22Rv1 (cell line): ENCODE results near the gene PMF1.

ENCODE experiments used
- H3K27ac ChIP-seq: fragments of 450-650 bp; 2 replicates; pipeline ENCODE4 v1.5.1; 2017
- CTCF ChIP-seq: fragments of 450-650 bp; IDR thresholded peaks from 2 replicates; pipeline ENCODE4 v1.5.1; 2017; ENCODE audit warnings: mild to moderate bottlenecking
- ZFX ChIP-seq: fragments of 450-650 bp; IDR thresholded peaks from 2 replicates; pipeline ENCODE4 v1.6.1; 2017; ENCODE audit warnings: antibody characterized with exemption, borderline replicate concordance

PMF1 gene

DNA sequence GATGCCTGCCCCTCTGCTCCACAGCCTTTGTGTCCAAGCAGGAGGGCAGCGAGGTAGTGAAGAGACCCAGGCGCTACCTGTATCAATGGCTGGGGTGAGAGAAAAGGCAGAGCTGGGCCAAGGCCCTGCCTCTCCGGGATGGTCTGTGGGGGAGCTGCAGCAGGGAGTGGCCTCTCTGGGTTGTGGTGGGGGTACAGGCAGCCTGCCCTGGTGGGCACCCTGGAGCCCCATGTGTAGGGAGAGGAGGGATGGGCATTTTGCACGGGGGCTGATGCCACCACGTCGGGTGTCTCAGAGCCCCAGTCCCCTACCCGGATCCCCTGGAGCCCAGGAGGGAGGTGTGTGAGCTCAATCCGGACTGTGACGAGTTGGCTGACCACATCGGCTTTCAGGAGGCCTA, 29.9 kb downstream of the PMF1 start:
- TF ChIP-seq ZFX: no peak
- no peak for TF ChIP-seq CTCF
- H3K27ac ChIP-seq: no peak overlapping the region

DNA sequence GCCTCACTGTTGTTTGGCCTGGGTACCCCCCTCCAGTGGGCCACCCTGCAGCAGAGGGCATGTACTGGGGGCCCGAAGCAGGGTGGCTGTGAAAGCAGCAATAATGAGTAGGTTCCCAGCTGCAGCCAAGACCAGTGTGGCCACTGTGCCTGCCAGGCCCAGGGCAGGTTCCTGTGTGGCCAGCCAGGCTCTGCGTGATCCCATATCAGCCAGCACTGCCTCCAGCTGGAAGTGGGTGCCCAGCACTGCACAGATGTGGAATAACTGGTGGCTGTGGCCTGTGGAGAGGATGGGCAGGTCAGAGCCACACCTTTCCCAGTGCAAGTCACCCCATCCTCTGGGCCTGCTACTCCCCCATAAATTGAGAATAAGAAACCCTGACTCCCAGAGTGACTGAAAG, 31.3 kb downstream of the PMF1 start:
- peak overlapping the region; percentile 26; the same call in 1 of the 2 replicates for H3K27ac ChIP-seq
- TF ChIP-seq CTCF: no peak
- TF ChIP-seq ZFX: no peak

- peak overlapping the region; percentile 26; the same call in 1 of the 2 replicates for H3K27ac ChIP-seq
- TF ChIP-seq CTCF: no peak
- no peak for TF ChIP-seq ZFX
Measured at GRCh38 chr1:156244712-156245111, 31.9 kb downstream of the PMF1 start.

DNA sequence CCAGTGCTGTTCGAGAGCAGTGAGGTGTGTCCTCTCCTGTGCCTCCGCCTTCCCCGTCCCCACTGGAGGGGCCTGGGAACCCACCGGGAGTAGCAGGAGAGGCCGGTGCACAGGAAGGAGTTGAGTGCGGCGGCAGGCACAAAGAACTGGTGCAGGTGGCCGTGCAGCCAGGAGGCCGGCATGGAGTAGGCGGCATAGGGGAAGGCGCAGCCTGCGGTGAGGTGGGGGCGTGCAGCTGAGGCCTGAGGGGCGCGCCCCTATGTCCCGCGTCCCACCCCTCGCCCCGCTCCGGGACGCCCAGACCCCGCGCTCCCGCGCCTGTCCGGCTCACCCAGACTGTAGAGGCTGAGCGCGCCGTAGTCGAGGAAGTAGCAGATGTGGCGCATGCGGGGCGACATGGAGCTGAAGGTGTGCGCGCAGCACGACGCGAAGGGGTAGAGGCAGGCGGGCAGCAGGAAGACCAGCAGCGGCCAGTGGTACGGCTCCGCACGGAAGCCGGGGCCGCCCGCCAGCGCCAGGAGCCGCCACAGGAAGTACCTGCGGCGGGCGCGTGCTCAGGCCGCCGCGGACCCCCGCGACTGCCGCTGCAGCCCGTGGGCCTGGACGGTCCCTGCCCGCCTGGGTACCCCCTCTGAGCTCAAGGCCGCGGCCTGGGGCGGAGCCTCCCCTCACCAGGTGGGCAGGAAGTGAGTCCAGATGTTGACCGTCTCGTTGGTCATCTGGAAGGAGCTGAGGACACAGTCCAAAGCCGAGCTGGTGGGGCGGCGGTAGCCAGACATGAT, 32.8 kb downstream of the PMF1 start:
- H3K27ac ChIP-seq: peak overlapping the region; percentile 55
- TF ChIP-seq CTCF (no peak), ZFX (no peak)

DNA sequence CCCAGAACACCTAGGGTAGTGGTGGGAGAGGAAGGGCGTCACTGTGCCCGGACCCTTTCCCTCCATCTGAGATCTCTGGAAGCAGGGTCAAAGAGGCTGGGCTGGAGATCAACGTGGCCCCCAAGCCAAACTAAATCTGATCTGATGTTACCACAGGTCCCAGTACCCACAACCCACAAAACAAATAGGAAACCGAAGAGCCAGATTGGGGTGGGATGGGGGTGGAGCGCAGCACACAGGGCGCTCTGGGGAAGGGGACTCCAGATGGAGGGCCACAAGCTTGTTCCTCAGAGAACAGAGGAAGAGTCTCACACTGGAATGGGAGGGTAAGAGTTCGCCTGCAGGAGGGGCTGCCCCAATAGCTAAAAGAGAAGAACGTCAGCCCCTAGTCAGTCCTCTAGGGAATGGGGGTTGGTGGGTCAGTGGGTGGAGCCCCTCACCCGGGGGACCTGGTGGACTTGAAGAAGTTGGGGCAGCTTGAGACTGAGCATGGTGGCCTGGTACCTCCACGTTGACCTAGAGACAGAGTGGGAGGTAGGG, 33.5 kb downstream of the PMF1 start:
- H3K27ac ChIP-seq: peak overlapping the region; percentile 55
- TF ChIP-seq ZFX: no peak
- no peak for TF ChIP-seq CTCF

GRCh38 chr1:156246781-156247459, 34.1 kb downstream of the PMF1 start:
- no peak; the same call in 1 of the 2 replicates for TF ChIP-seq CTCF

More at GRCh38 chr1:156246781-156247459, 34.1 kb downstream of the PMF1 start:
- peak overlapping the region; percentile 55 for H3K27ac ChIP-seq
